Measurements from ENCODE around the gene EML4. TPM values are rescaled to one million over a fixed set of nuclear protein-coding genes. Genes with fewer than 3 reads are reported as not detected.

Gene EML4
- total RNA-seq, 1 experiment from 2014 or later = 61.1 TPM

- DNase-seq = no peak
- Histone ChIP-seq H3K4me3 (ENCODE audit: insufficient read depth, low read depth, low read length) (no peak overlapping the region), H3K27me3 (ENCODE audit: control insufficient read depth, insufficient read depth, low read length) (no peaks in the 10 kb centered on the region), H3K36me3 (replicated peaks; ENCODE audit: control insufficient read depth, insufficient read depth, low read length) (no peaks in the 10 kb centered on the region)
Observed at GRCh38 chr2:42310007-42310515, 140.9 kb downstream of the EML4 start.

- DNase-seq = no peak
- H3K4me3 ChIP-seq (ENCODE audit: insufficient read depth, low read depth, low read length) = no peak overlapping the region
- peaks cover 3% of the 10 kb centered on the region; the same call in 1 of the 2 replicates for H3K36me3 ChIP-seq (replicated peaks; ENCODE audit: control insufficient read depth, insufficient read depth, low read length)
- H3K27me3 ChIP-seq (ENCODE audit: control insufficient read depth, insufficient read depth, low read length) = no peaks in the 10 kb centered on the region
Observed at GRCh38 chr2:42312106-42312505, 143.0 kb downstream of the EML4 start.

- H3K27me3 ChIP-seq (ENCODE audit: control insufficient read depth, insufficient read depth, low read length) = no peaks in the 10 kb centered on the region
- DNase-seq = no peak
Observed at GRCh38 chr2:42314892-42315468, 145.8 kb downstream of the EML4 start.

GRCh38 chr2:42315844-42316470, 146.8 kb downstream of the EML4 start:
- H3K36me3 ChIP-seq (replicated peaks; ENCODE audit: control insufficient read depth, insufficient read depth, low read length) = peaks cover 9% of the 10 kb centered on the region
- H3K4me3 ChIP-seq (ENCODE audit: insufficient read depth, low read depth, low read length) = no peak overlapping the region
- H3K27me3 ChIP-seq (ENCODE audit: control insufficient read depth, insufficient read depth, low read length) = no peaks in the 10 kb centered on the region
- no peak for DNase-seq

More at GRCh38 chr2:42314892-42315468, 145.8 kb downstream of the EML4 start:
- peaks cover 7% of the 10 kb centered on the region for H3K36me3 ChIP-seq (replicated peaks; ENCODE audit: control insufficient read depth, insufficient read depth, low read length)
- no peak overlapping the region for H3K4me3 ChIP-seq (ENCODE audit: insufficient read depth, low read depth, low read length)

GRCh38 chr2:42316910-42317309, 147.8 kb downstream of the EML4 start:
- Histone ChIP-seq H3K4me3 (ENCODE audit: insufficient read depth, low read depth, low read length) (no peak overlapping the region), H3K27me3 (ENCODE audit: control insufficient read depth, insufficient read depth, low read length) (no peaks in the 10 kb centered on the region), H3K36me3 (replicated peaks; ENCODE audit: control insufficient read depth, insufficient read depth, low read length) (peaks cover 10% of the 10 kb centered on the region)
- no peak for DNase-seq

GRCh38 chr2:42317486-42317885, 148.3 kb downstream of the EML4 start:
- H3K4me3 ChIP-seq (ENCODE audit: insufficient read depth, low read depth, low read length) = no peak overlapping the region
- no peaks in the 10 kb centered on the region for H3K27me3 ChIP-seq (ENCODE audit: control insufficient read depth, insufficient read depth, low read length)
- peaks cover 10% of the 10 kb centered on the region for H3K36me3 ChIP-seq (replicated peaks; ENCODE audit: control insufficient read depth, insufficient read depth, low read length)
- DNase-seq = no peak

- DNase-seq = no peak
- Histone ChIP-seq H3K27me3 (ENCODE audit: control insufficient read depth, insufficient read depth, low read length) (no peaks in the 10 kb centered on the region), H3K36me3 (replicated peaks; ENCODE audit: control insufficient read depth, insufficient read depth, low read length) (peaks cover 10% of the 10 kb centered on the region), H3K4me3 (ENCODE audit: insufficient read depth, low read depth, low read length) (no peak overlapping the region)
Observed at GRCh38 chr2:42317945-42318344, 148.8 kb downstream of the EML4 start.

- Histone ChIP-seq H3K36me3 (replicated peaks; ENCODE audit: control insufficient read depth, insufficient read depth, low read length) (peaks cover 10% of the 10 kb centered on the region), H3K4me3 (ENCODE audit: insufficient read depth, low read depth, low read length) (no peak overlapping the region), H3K27me3 (ENCODE audit: control insufficient read depth, insufficient read depth, low read length) (no peaks in the 10 kb centered on the region)
- DNase-seq = no peak
Observed at GRCh38 chr2:42319265-42319664, 150.1 kb downstream of the EML4 start.

GRCh38 chr2:42321452-42322064, 152.4 kb downstream of the EML4 start:
- DNase-seq = no peak
- H3K4me3 ChIP-seq (ENCODE audit: insufficient read depth, low read depth, low read length) = no peak overlapping the region
- H3K36me3 ChIP-seq (replicated peaks; ENCODE audit: control insufficient read depth, insufficient read depth, low read length) = peaks cover 10% of the 10 kb centered on the region
- no peaks in the 10 kb centered on the region for H3K27me3 ChIP-seq (ENCODE audit: control insufficient read depth, insufficient read depth, low read length)

GRCh38 chr2:42324244-42324643, 155.1 kb downstream of the EML4 start:
- no peak for DNase-seq
- H3K36me3 ChIP-seq (replicated peaks; ENCODE audit: control insufficient read depth, insufficient read depth, low read length) = peaks cover 10% of the 10 kb centered on the region
- H3K27me3 ChIP-seq (ENCODE audit: control insufficient read depth, insufficient read depth, low read length) = no peaks in the 10 kb centered on the region
- no peak overlapping the region for H3K4me3 ChIP-seq (ENCODE audit: insufficient read depth, low read depth, low read length)

- Histone ChIP-seq H3K27me3 (ENCODE audit: control insufficient read depth, insufficient read depth, low read length) (no peaks in the 10 kb centered on the region), H3K36me3 (replicated peaks; ENCODE audit: control insufficient read depth, insufficient read depth, low read length) (peaks cover 13% of the 10 kb centered on the region), H3K4me3 (ENCODE audit: insufficient read depth, low read depth, low read length) (no peak overlapping the region)
- no peak for DNase-seq
Observed at GRCh38 chr2:42324949-42325348, 155.8 kb downstream of the EML4 start.

GRCh38 chr2:42325609-42326008, 156.5 kb downstream of the EML4 start:
- Histone ChIP-seq H3K4me3 (ENCODE audit: insufficient read depth, low read depth, low read length) (no peak overlapping the region), H3K36me3 (replicated peaks; ENCODE audit: control insufficient read depth, insufficient read depth, low read length) (peaks cover 13% of the 10 kb centered on the region), H3K27me3 (ENCODE audit: control insufficient read depth, insufficient read depth, low read length) (no peaks in the 10 kb centered on the region)
- DNase-seq = no peak

GRCh38 chr2:42327125-42327524, 158.0 kb downstream of the EML4 start:
- no peak for DNase-seq
- Histone ChIP-seq H3K4me3 (ENCODE audit: insufficient read depth, low read depth, low read length) (no peak overlapping the region), H3K27me3 (ENCODE audit: control insufficient read depth, insufficient read depth, low read length) (no peaks in the 10 kb centered on the region), H3K36me3 (replicated peaks; ENCODE audit: control insufficient read depth, insufficient read depth, low read length) (peaks cover 11% of the 10 kb centered on the region)

GRCh38 chr2:42328148-42328833, 159.1 kb downstream of the EML4 start:
- no peak overlapping the region for H3K4me3 ChIP-seq (ENCODE audit: insufficient read depth, low read depth, low read length)
- DNase-seq = no peak
- peaks cover 14% of the 10 kb centered on the region for H3K36me3 ChIP-seq (replicated peaks; ENCODE audit: control insufficient read depth, insufficient read depth, low read length)
- no peaks in the 10 kb centered on the region for H3K27me3 ChIP-seq (ENCODE audit: control insufficient read depth, insufficient read depth, low read length)

GRCh38 chr2:42328923-42329322, 159.8 kb downstream of the EML4 start:
- Histone ChIP-seq H3K27me3 (ENCODE audit: control insufficient read depth, insufficient read depth, low read length) (no peaks in the 10 kb centered on the region), H3K36me3 (replicated peaks; ENCODE audit: control insufficient read depth, insufficient read depth, low read length) (peaks cover 14% of the 10 kb centered on the region)
- no peak for DNase-seq

More at GRCh38 chr2:42328923-42329322, 159.8 kb downstream of the EML4 start:
- no peak overlapping the region for H3K4me3 ChIP-seq (ENCODE audit: insufficient read depth, low read depth, low read length)
